Measurements from ENCODE around the gene EDN1. TPM values are rescaled to one million over a fixed set of nuclear protein-coding genes. Genes with fewer than 3 reads are reported as not detected.
"Not testable (repeated sequence)": the region's sequence is repeated elsewhere in the genome, so short reads cannot be mapped to it uniquely, and the experiment has no call there.

EDN1 gene
- total RNA-seq, 2 donors from 2014 or later = 6.5 to 11.8 TPM

DNA sequence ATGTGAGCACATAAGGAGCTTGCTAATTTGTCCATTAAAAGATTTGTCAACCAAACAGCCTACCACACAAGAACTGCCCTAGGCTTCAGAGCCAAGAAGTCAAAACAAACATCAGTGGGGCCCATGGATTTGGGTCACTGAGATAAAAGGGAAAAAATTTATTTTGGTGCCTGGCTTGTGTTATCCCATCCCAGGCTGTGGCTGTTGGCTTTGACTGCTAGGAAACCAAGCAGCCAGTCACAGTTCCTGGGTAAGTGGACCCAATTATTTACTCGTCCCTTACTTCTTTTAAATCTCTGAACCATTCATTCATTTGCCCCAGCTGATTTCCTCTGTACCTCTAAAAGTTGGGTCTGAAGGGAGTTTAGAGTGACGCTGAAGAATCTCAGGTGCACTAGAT is 41.3 kb downstream of the EDN1 start:
- TF ChIP-seq CTCF (IDR thresholded peaks at IDR 0.05) = no peak
- DNase-seq (ENCODE audit: low spot score) (no peak), ATAC-seq (ENCODE audit: insufficient number of reproducible peaks, low FRiP score, low read depth) (no peak)
- Histone ChIP-seq H3K9me3 (no peaks in the 10 kb centered on the region), H3K27ac (peak overlapping the region; percentile 54 to 70), H3K36me3 (no peaks in the 10 kb centered on the region), H3K4me1 (ENCODE audit: control insufficient read depth in 1 of 2, low read depth in 2 of 2) (peaks cover 11 to 28% of the 10 kb centered on the region in 2 donors), H3K4me3 (no peak overlapping the region), H3K27me3 (replicated peaks; ENCODE audit: insufficient read depth) (no peaks in the 10 kb centered on the region)

- H3K36me3 ChIP-seq = no peaks in the 10 kb centered on the region
- DNase-seq (ENCODE audit: low spot score) (no peak), ATAC-seq (ENCODE audit: insufficient number of reproducible peaks, low FRiP score, low read depth) (peak; percentile 82)
- no peak overlapping the region for H3K4me3 ChIP-seq
- TF ChIP-seq CTCF (IDR thresholded peaks at IDR 0.05) = no peak
- H3K27ac ChIP-seq = peak overlapping the region; percentile 54 to 70
- H3K4me1 ChIP-seq (ENCODE audit: control insufficient read depth in 1 of 2, low read depth in 2 of 2) = peaks cover 11 to 28% of the 10 kb centered on the region in 2 donors
- no peaks in the 10 kb centered on the region for H3K9me3 ChIP-seq
- no peaks in the 10 kb centered on the region for H3K27me3 ChIP-seq (replicated peaks; ENCODE audit: insufficient read depth)
Observed at GRCh38 chr6:12331951-12332749, 42.0 kb downstream of the EDN1 start.

- H3K4me1 ChIP-seq (ENCODE audit: control insufficient read depth in 1 of 2, low read depth in 2 of 2) = peaks cover 11 to 28% of the 10 kb centered on the region in 2 donors
- H3K9me3 ChIP-seq; H3K36me3 ChIP-seq; H3K4me3 ChIP-seq; ATAC-seq (ENCODE audit: insufficient number of reproducible peaks, low FRiP score, low read depth); H3K27me3 ChIP-seq (replicated peaks; ENCODE audit: insufficient read depth); DNase-seq (ENCODE audit: low spot score): not testable (repeated sequence)
- peak overlapping the region; percentile 54 to 70 for H3K27ac ChIP-seq
Observed at GRCh38 chr6:12332750-12333079, 42.6 kb downstream of the EDN1 start.

DNA sequence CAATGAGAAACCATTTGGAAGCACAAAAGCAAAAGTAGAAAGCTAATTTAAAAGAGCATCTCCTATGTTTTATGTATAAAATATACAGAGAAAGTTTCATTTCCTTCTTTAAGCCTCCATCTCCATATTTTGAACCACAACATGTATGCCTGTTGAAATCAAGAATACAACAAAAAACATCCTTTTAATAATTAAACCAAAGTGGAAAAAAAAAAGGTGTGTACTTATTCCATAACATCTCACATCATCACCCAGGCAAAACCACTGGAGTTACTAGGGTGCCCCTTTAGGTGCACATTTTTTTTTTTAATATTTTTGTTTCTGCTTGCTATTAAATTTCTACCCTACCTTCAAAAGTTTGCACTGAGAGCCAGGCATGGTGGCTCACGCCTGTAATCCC is 43.0 kb downstream of the EDN1 start:
- Histone ChIP-seq H3K4me3 (no peak overlapping the region), H3K27me3 (replicated peaks; ENCODE audit: insufficient read depth) (no peaks in the 10 kb centered on the region), H3K4me1 (ENCODE audit: control insufficient read depth in 1 of 2, low read depth in 2 of 2) (peaks cover 11 to 28% of the 10 kb centered on the region in 2 donors), H3K27ac (no peak overlapping the region), H3K9me3 (no peaks in the 10 kb centered on the region), H3K36me3 (no peaks in the 10 kb centered on the region)
- TF ChIP-seq CTCF (IDR thresholded peaks at IDR 0.05) = no peak
- no peak for DNase-seq (ENCODE audit: low spot score)
- no peak for ATAC-seq (ENCODE audit: insufficient number of reproducible peaks, low FRiP score, low read depth)

DNA sequence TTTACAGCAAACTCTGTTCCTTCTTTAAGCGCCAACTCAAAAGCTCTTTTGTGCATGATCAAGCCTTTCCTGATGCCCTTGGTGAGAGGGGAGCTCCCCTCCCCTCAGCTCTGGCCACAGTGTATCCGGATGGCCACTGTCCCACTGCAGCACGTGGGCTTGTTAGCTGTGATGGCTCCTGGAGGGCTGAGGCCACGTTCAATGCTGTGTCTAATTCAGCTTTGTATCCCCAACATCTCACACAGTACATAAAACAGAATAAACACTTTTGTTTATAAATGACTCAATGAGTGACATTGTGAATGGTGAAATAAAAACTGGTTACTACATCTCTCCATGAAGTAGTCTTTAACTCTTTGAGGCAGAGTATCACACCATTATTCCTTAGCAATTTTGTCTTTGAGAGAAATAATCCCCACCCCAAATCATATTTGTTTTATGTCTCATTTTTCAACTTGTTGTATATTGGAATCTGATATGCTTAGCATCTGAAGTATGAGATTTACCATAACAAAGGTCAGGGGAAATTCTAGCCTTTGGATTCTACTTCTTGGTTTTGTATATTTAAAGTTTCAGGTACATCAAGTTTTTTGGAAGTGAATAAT is 44.5 kb downstream of the EDN1 start:
- Histone ChIP-seq H3K36me3 (no peaks in the 10 kb centered on the region), H3K27ac (no peak overlapping the region), H3K27me3 (replicated peaks; ENCODE audit: insufficient read depth) (no peaks in the 10 kb centered on the region), H3K4me3 (no peak overlapping the region), H3K9me3 (no peaks in the 10 kb centered on the region), H3K4me1 (ENCODE audit: control insufficient read depth in 1 of 2, low read depth in 2 of 2) (peaks cover 11 to 28% of the 10 kb centered on the region in 2 donors)
- DNase-seq (ENCODE audit: low spot score) (no peak), ATAC-seq (ENCODE audit: insufficient number of reproducible peaks, low FRiP score, low read depth) (no peak)
- TF ChIP-seq CTCF (IDR thresholded peaks at IDR 0.05) = no peak

Data from thoracic aorta (tissue), 2 donors.